Nephron (organoid): ENCODE measurements around the gene CACNA1C.
A peak's percentile ranks its signal among the peaks of the same experiment; 100 is the strongest.

Source experiments
- H3K27ac Mint-ChIP-seq, 3 experiments: 2 replicates each; pipeline ENCODE4 v1.8.0; 2020; ENCODE audit warnings: mixed read lengths in 3 of 3, mild to moderate bottlenecking in 2 of 3, moderate library complexity in 1 of 3
- H3K27me3 Mint-ChIP-seq: 2 replicates; pipeline ENCODE4 v1.8.0; 2021; ENCODE audit warnings: low read depth, mild to moderate bottlenecking, moderate library complexity, mixed read lengths
- H3K36me3 Mint-ChIP-seq: 2 replicates; pipeline ENCODE4 v1.8.0; 2020; ENCODE audit warnings: low read depth, mixed read lengths
- H3K4me1 Mint-ChIP-seq: 2 replicates; pipeline ENCODE4 v1.8.0; 2020; ENCODE audit warnings: mixed read lengths
- H3K4me3 Mint-ChIP-seq, 3 experiments: 2 replicates each; pipeline ENCODE4 v1.8.0; 2020; ENCODE audit warnings: mild to moderate bottlenecking in 3 of 3, mixed read lengths in 3 of 3, moderate library complexity in 2 of 3
- H3K9me3 Mint-ChIP-seq: 2 replicates; pipeline ENCODE4 v1.8.0; 2020; ENCODE audit warnings: mixed read lengths
- TF ChIP-seq, protein P1 (sequence below), 3 experiments: fragments of 200-600 bp; sonication (generic); IDR thresholded peaks; one replicate each; pipeline ENCODE4 v1.5.0; 2021; ENCODE audit warnings: antibody characterized with exemption in 3 of 3; ENCODE audit not compliant: unreplicated experiment in 3 of 3

CACNA1C gene

DNA sequence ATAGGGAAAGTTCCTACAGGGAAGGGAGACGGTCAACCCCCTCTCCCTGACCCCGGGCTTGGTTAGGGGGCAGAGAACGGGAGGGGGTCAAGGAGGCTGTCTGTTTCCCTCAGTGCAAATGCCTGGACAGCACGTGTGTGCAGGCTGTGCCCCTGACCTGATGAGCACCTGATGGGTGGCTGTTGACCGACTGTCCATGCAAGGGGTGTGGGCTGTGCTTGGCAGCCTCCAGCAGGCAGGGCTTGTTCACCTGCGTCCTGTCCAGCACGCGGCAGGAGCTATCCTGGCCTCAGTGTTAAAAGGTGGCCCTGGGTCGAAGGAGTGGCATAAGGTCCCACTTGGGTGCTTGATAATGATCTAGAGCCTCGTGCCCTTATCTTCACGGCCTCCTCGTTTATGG lies 221.0 kb downstream of the CACNA1C start:
- no peak overlapping the region for H3K4me3 Mint-ChIP-seq
- TF ChIP-seq, protein P1, sequence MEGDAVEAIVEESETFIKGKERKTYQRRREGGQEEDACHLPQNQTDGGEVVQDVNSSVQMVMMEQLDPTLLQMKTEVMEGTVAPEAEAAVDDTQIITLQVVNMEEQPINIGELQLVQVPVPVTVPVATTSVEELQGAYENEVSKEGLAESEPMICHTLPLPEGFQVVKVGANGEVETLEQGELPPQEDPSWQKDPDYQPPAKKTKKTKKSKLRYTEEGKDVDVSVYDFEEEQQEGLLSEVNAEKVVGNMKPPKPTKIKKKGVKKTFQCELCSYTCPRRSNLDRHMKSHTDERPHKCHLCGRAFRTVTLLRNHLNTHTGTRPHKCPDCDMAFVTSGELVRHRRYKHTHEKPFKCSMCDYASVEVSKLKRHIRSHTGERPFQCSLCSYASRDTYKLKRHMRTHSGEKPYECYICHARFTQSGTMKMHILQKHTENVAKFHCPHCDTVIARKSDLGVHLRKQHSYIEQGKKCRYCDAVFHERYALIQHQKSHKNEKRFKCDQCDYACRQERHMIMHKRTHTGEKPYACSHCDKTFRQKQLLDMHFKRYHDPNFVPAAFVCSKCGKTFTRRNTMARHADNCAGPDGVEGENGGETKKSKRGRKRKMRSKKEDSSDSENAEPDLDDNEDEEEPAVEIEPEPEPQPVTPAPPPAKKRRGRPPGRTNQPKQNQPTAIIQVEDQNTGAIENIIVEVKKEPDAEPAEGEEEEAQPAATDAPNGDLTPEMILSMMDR (IDR thresholded peaks at IDR 0.05; ENCODE audit: unreplicated experiment in 3 of 3): no peak
- H3K36me3 Mint-ChIP-seq: no peaks in the 10 kb centered on the region
- H3K27ac Mint-ChIP-seq: peak overlapping the region in 1 of 3 experiments; percentile 38
- peaks cover 10% of the 10 kb centered on the region for H3K4me1 Mint-ChIP-seq
- H3K9me3 Mint-ChIP-seq: no peaks in the 10 kb centered on the region
- no peaks in the 10 kb centered on the region for H3K27me3 Mint-ChIP-seq

DNA sequence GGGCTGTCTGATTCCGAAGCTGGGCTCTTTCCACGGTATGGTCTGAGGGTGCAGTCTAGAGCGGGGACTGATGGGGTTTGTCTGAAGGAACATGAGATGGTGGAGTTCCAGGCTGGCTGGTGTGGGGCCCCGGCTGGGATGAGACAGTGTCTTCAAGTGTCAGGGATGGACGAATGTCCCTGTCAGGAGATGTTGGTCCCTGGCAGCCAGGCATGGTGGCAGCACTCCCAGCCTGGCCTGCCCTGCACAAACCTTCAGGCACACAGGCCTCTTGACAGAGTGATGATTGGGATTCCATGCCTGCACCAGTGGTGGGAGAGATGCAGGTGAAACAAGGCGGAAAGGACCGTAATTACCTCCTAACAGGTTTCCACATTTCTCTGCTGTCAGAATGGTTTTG lies 221.9 kb downstream of the CACNA1C start:
- TF ChIP-seq, protein P1 (IDR thresholded peaks at IDR 0.05; ENCODE audit: unreplicated experiment in 3 of 3): no peak
- no peaks in the 10 kb centered on the region for H3K9me3 Mint-ChIP-seq
- H3K4me3 Mint-ChIP-seq: no peak overlapping the region
- H3K36me3 Mint-ChIP-seq: no peaks in the 10 kb centered on the region
- no peaks in the 10 kb centered on the region for H3K27me3 Mint-ChIP-seq
- peaks cover 5% of the 10 kb centered on the region for H3K4me1 Mint-ChIP-seq
- no peak overlapping the region for H3K27ac Mint-ChIP-seq

DNA sequence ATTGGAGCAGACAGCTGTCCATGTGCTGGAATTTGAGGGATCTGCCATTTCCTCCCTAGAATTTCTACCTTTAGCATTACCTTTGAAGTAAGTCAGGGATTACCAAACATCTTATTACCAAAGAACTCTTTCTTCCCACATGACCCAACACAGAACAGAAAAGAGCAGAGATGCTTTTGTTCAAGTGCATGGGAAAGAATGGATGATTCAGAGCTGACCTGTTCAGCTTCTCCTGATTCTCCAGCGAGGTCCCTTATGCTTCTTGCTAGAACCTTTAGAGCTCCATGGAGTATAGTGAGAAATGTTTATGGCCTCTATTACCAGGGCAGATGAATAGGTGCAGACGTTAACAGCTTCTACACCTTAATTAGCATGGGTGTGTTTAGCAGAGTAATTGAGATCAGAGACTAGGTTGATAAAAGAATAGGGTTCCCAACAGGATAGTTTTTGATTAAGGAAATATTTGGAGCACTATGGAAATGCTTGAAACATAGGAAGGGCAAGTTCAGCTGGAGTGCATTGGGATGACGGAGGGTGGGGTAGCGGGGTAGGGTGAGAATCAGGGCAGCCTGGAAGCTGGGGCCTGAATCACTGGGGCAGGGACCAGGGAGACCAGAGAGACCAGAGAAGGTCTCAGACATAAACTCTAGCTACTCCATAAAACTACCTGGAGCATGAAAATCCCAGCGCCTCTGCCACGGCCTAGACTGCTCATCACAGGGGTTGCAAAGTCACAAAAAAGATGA lies 223.7 kb downstream of the CACNA1C start:
- Mint-ChIP-seq H3K4me1 (peaks cover 5% of the 10 kb centered on the region), H3K27me3 (no peaks in the 10 kb centered on the region), H3K27ac (no peak overlapping the region), H3K9me3 (peaks cover 8% of the 10 kb centered on the region), H3K36me3 (peaks cover 4% of the 10 kb centered on the region), H3K4me3 (no peak overlapping the region)
- TF ChIP-seq, protein P1 (IDR thresholded peaks at IDR 0.05; ENCODE audit: unreplicated experiment in 3 of 3): no peak

DNA sequence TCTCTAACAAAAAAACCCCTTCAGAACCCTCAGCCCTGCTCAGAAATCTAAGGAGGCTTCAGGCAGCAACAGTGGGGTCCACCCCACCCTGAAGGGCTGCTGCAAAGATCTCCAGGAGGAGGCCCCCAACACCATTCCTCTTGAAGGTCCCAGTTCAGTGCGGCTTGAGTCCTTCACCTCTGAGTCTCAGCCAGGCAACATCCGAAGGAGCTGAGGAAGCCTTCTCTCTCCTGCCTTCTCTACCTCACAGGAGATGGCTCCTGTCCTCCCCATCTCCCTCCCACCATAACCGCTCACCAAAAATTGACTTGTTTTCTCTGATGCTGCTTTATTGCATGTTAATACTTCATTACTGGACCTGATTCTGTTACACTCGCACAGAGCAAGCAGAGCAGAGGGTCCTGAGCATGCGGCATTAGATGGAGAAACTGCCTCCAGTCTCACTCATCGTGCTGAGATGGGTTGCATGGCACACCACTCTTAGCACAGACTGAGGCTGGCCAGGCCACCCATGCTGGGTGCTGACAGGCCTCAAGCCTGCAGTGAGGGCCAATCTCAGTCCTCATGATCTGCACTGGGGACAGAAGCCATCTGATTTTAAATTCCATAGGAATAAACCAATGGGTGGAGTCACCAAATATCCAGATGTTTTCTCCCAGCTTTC lies 224.8 kb downstream of the CACNA1C start:
- Mint-ChIP-seq H3K27ac (no peak overlapping the region), H3K4me3 (no peak overlapping the region), H3K27me3 (no peaks in the 10 kb centered on the region), H3K4me1 (peaks cover 6% of the 10 kb centered on the region), H3K9me3 (peaks cover 13% of the 10 kb centered on the region), H3K36me3 (peaks cover 4% of the 10 kb centered on the region)
- TF ChIP-seq, protein P1 (IDR thresholded peaks at IDR 0.05; ENCODE audit: unreplicated experiment in 3 of 3): no peak

DNA sequence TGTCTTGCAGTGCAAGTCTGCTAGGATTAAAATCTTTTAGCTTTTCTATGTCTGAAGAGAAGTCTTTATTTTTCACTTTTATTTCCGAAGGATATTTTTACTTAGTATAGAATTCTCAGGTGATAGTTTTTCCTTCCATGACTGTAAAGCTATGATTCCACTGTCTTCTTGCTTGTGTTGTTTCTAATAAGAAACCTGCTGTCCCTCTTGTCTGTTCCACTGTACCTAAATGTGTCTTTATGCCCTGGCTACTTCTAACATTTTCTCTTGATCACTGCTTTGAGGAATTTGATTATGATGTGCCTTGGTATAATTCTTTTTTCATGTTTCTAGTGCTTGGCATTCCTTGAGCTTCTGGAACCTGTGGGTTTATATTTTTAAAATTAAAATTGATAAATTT lies 228.7 kb downstream of the CACNA1C start:
- H3K36me3 Mint-ChIP-seq: peaks cover 4% of the 10 kb centered on the region
- peaks cover 38% of the 10 kb centered on the region for H3K4me1 Mint-ChIP-seq
- peaks cover 3% of the 10 kb centered on the region for H3K27me3 Mint-ChIP-seq
- H3K9me3 Mint-ChIP-seq: peaks cover 17% of the 10 kb centered on the region
- no peak overlapping the region for H3K4me3 Mint-ChIP-seq
- TF ChIP-seq, protein P1 (IDR thresholded peaks at IDR 0.05; ENCODE audit: unreplicated experiment in 3 of 3): no peak
- no peak overlapping the region for H3K27ac Mint-ChIP-seq
